Measurements from ENCODE around the gene GPR32. TPM values are rescaled to one million over a fixed set of nuclear protein-coding genes. Genes with fewer than 3 reads are reported as not detected.

Gene GPR32
- polyA plus RNA-seq, 1 donor from 2014 or later = not detected

GRCh38 chr19:50797429-50797780, 27.1 kb downstream of the GPR32 start:
- no peak overlapping the region for H3K9ac ChIP-seq (ENCODE audit: low read length)
- no peaks in the 10 kb centered on the region for H3K9me2 ChIP-seq (ENCODE audit: insufficient read depth, low read length)
- H2AFZ ChIP-seq (ENCODE audit: low read depth, low read length) = no peak overlapping the region
- no peaks in the 10 kb centered on the region for H3F3A ChIP-seq (ENCODE audit: insufficient read depth, low read length, poor library complexity, severe bottlenecking)
- no peaks in the 10 kb centered on the region for H3K9me3 ChIP-seq (ENCODE audit: low read length)
- no peaks in the 10 kb centered on the region for H3K27me3 ChIP-seq (ENCODE audit: insufficient read depth, low read depth, low read length)
- H3K4me2 ChIP-seq (ENCODE audit: low read length) = no peak overlapping the region
- peaks cover 6% of the 10 kb centered on the region for H3K79me2 ChIP-seq (replicated peaks; ENCODE audit: insufficient read depth, low read length)
- H3K4me3 ChIP-seq (ENCODE audit: low read length) = no peak overlapping the region
- H3K27ac ChIP-seq (ENCODE audit: low read length) = no peak overlapping the region
- no peaks in the 10 kb centered on the region for H4K20me1 ChIP-seq (ENCODE audit: insufficient read depth)
- TF ChIP-seq, protein P1, sequence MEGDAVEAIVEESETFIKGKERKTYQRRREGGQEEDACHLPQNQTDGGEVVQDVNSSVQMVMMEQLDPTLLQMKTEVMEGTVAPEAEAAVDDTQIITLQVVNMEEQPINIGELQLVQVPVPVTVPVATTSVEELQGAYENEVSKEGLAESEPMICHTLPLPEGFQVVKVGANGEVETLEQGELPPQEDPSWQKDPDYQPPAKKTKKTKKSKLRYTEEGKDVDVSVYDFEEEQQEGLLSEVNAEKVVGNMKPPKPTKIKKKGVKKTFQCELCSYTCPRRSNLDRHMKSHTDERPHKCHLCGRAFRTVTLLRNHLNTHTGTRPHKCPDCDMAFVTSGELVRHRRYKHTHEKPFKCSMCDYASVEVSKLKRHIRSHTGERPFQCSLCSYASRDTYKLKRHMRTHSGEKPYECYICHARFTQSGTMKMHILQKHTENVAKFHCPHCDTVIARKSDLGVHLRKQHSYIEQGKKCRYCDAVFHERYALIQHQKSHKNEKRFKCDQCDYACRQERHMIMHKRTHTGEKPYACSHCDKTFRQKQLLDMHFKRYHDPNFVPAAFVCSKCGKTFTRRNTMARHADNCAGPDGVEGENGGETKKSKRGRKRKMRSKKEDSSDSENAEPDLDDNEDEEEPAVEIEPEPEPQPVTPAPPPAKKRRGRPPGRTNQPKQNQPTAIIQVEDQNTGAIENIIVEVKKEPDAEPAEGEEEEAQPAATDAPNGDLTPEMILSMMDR (IDR thresholded peaks at IDR 0.05; ENCODE audit: poor library complexity, severe bottlenecking) = no peak
- TF ChIP-seq TAF1 (IDR thresholded peaks at IDR 0.05; ENCODE audit: low read depth) (no peak), REST (IDR thresholded peaks at IDR 0.05; ENCODE audit: borderline replicate concordance) (no peak), EP300 (conservative IDR thresholded peaks at IDR 0.05; ENCODE audit: poor library complexity, severe bottlenecking) (no peak), SMC3 (conservative IDR thresholded peaks at IDR 0.05; ENCODE audit: poor library complexity) (no peak), MXI1 (conservative IDR thresholded peaks at IDR 0.05; ENCODE audit: poor library complexity, severe bottlenecking) (no peak), RAD21 (conservative IDR thresholded peaks at IDR 0.05) (no peak), POLR2AphosphoS5 (IDR thresholded peaks at IDR 0.05) (no peak), EZH2 (IDR thresholded peaks at IDR 0.05; ENCODE audit: borderline replicate concordance, insufficient read depth, low read length, poor library complexity, severe bottlenecking) (no peak)
- H3K36me3 ChIP-seq (ENCODE audit: insufficient read depth, low read length) = no peaks in the 10 kb centered on the region

DNA sequence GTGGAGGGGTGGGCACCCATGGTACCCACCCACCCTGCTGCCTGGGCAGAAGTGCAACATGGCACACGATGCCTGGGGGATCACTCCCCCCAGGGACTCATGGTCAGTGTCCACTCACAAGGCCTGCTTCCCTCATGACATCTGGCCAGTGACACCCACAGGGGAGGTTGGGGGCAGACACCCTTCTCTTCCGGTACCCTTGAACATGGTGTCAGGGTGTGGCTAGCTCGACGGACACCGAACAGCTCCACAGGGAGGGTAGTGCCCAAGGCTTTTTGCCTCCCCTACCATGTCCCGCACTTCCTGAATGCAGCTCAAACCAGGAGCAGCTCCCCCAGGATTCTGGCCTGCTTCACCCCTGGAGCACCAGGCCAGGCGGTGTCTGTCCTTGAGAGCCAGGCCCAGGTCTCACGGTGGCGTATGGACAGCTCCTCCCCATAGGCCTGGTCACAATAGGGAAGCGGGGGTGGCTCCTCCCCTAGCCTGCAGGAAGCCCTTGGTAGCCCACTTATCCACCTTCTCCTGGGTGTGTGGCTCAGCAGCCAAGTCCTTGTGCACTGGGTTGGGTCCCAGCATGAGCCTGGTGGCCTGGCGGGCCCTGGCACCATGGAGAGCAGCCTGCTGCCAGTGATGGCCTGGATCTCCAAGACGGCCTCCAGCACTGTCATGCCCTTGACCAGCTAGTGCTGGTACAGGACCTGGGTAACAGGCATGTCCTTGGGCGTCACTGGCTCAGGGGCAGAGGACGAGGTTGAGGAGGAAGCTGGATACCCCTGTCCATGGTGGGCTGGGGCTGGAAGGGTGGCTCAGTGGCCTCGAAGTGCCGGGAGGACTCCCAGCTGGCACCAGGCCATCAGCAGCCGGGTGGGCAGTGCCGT, 27.8 kb downstream of the GPR32 start:
- Histone ChIP-seq H3K9ac (ENCODE audit: low read length) (no peak overlapping the region), H3K79me2 (replicated peaks; ENCODE audit: insufficient read depth, low read length) (peaks cover 12% of the 10 kb centered on the region), H4K20me1 (ENCODE audit: insufficient read depth) (no peaks in the 10 kb centered on the region), H3K36me3 (ENCODE audit: insufficient read depth, low read length) (no peaks in the 10 kb centered on the region), H3K27me3 (ENCODE audit: insufficient read depth, low read depth, low read length) (no peaks in the 10 kb centered on the region), H2AFZ (ENCODE audit: low read depth, low read length) (no peak overlapping the region), H3K9me3 (ENCODE audit: low read length) (no peaks in the 10 kb centered on the region), H3K9me2 (ENCODE audit: insufficient read depth, low read length) (no peaks in the 10 kb centered on the region), H3K4me3 (ENCODE audit: low read length) (no peak overlapping the region), H3F3A (ENCODE audit: insufficient read depth, low read length, poor library complexity, severe bottlenecking) (no peaks in the 10 kb centered on the region), H3K4me2 (ENCODE audit: low read length) (no peak overlapping the region), H3K27ac (ENCODE audit: low read length) (no peak overlapping the region)
- TF ChIP-seq MXI1 (conservative IDR thresholded peaks at IDR 0.05; ENCODE audit: poor library complexity, severe bottlenecking) (no peak), EP300 (conservative IDR thresholded peaks at IDR 0.05; ENCODE audit: poor library complexity, severe bottlenecking) (no peak), REST (IDR thresholded peaks at IDR 0.05; ENCODE audit: borderline replicate concordance) (no peak), RAD21 (conservative IDR thresholded peaks at IDR 0.05) (no peak), EZH2 (IDR thresholded peaks at IDR 0.05; ENCODE audit: borderline replicate concordance, insufficient read depth, low read length, poor library complexity, severe bottlenecking) (no peak), POLR2AphosphoS5 (IDR thresholded peaks at IDR 0.05) (no peak), SMC3 (conservative IDR thresholded peaks at IDR 0.05; ENCODE audit: poor library complexity) (no peak), TAF1 (IDR thresholded peaks at IDR 0.05; ENCODE audit: low read depth) (no peak)
- TF ChIP-seq, protein P1 (IDR thresholded peaks at IDR 0.05; ENCODE audit: poor library complexity, severe bottlenecking) = no peak

Data from neural cell (in vitro differentiated cells).